ENCODE data around the gene MYH1. TPM values are rescaled to one million over a fixed set of nuclear protein-coding genes. Genes with fewer than 3 reads are reported as not detected.

Gene MYH1
- total and polyA plus RNA-seq, 2 experiments from 2014 or later: not detected

- TF ChIP-seq CTCF (conservative IDR thresholded peaks at IDR 0.05; ENCODE audit: low read depth in 2 of 2) (no peak), JUNB (IDR thresholded peaks at IDR 0.05; ENCODE audit: unreplicated experiment) (no peak), ETS1 (IDR thresholded peaks at IDR 0.05) (no peak), EZH2 (IDR thresholded peaks at IDR 0.05; ENCODE audit: low read depth, unreplicated experiment) (no peak), ZNF114 (CRISPR knock-in tag; IDR thresholded peaks at IDR 0.05) (no peak), CREB1 (CRISPR knock-in tag; IDR thresholded peaks at IDR 0.05; ENCODE audit: low read depth) (no peak), NANOG (IDR thresholded peaks at IDR 0.05; ENCODE audit: borderline replicate concordance) (no peak), REST (IDR thresholded peaks at IDR 0.05; ENCODE audit: unreplicated experiment) (no peak), POLR2AphosphoS5 (IDR thresholded peaks at IDR 0.05; ENCODE audit: low read depth) (no peak), ZNF462 (CRISPR knock-in tag; IDR thresholded peaks at IDR 0.05) (no peak), ZNF331 (CRISPR knock-in tag; IDR thresholded peaks at IDR 0.05; ENCODE audit: low read depth) (no peak), EZH2phosphoT487 (IDR thresholded peaks at IDR 0.05; ENCODE audit: unreplicated experiment) (no peak), STAT1 (IDR thresholded peaks at IDR 0.05; ENCODE audit: unreplicated experiment) (no peak)
- H3F3A ChIP-seq (replicated peaks; ENCODE audit: low read depth): no peaks in the 10 kb centered on the region
- no peak overlapping the region for H3K4me2 ChIP-seq
- H3K36me3 Mint-ChIP-seq (ENCODE audit: low read depth): peaks cover 45% of the 10 kb centered on the region
- no peak overlapping the region for H3K27ac Mint-ChIP-seq
- H3K4me3 Mint-ChIP-seq: no peak overlapping the region
- H3K79me2 ChIP-seq (replicated peaks; ENCODE audit: insufficient read depth): no peaks in the 10 kb centered on the region
- no peaks in the 10 kb centered on the region for H4K20me1 ChIP-seq (replicated peaks; ENCODE audit: insufficient read depth)
- ATAC-seq (no peak), DNase-seq (ENCODE audit: low spot score) (no peak)
- H3K9me3 Mint-ChIP-seq: no peaks in the 10 kb centered on the region
- peaks cover 28% of the 10 kb centered on the region; the same call in 1 of the 2 replicates for H3K36me3 ChIP-seq (ENCODE audit: insufficient read depth)
- H2AFZ ChIP-seq: no peak overlapping the region
- no peak overlapping the region for H3K27ac ChIP-seq (ENCODE audit: low read depth)
- no peaks in the 10 kb centered on the region for H3K27me3 ChIP-seq (ENCODE audit: insufficient read depth)
- H3K4me1 ChIP-seq (ENCODE audit: insufficient read depth): no peaks in the 10 kb centered on the region
- peaks cover 2% of the 10 kb centered on the region for H3K27me3 Mint-ChIP-seq (ENCODE audit: insufficient read depth, low read depth, poor library complexity)
- H3K4me3 ChIP-seq: no peak overlapping the region
- H3K9me2 ChIP-seq (ENCODE audit: insufficient read depth): no peaks in the 10 kb centered on the region
- H3K4me1 Mint-ChIP-seq: no peaks in the 10 kb centered on the region
Measured at GRCh38 chr17:10526517-10526916, 8.2 kb upstream of the MYH1 start.
